GM23248 (cell line): ENCODE results near the gene C3orf49.

ENCODE experiments used
- EZH2 ChIP-seq: fragments of 200-600 bp; sonication (generic); IDR thresholded peaks from 2 replicates; pipeline ENCODE4 v1.6.1; 2018; ENCODE audit warnings: antibody characterized with exemption, mild to moderate bottlenecking; ENCODE audit not compliant: insufficient read depth, poor library complexity, severe bottlenecking
- EZH2phosphoT487 ChIP-seq: fragments of 200-600 bp; sonication (generic); IDR thresholded peaks from 2 replicates; pipeline ENCODE4 v1.6.1; 2018; ENCODE audit warnings: antibody characterized with exemption, moderate library complexity, mild to moderate bottlenecking, low read depth; ENCODE audit not compliant: insufficient read depth

- TF ChIP-seq EZH2 (no peak), EZH2phosphoT487 (no peak)
These were observed 48.1 kb downstream of the C3orf49 start for GRCh38 chr3:63867225-63867624.
